ENCODE results near the gene GJB2. TPM values are rescaled to one million over a fixed set of nuclear protein-coding genes. Genes with fewer than 3 reads are reported as not detected.

GJB2 gene
- total RNA-seq, 1 experiment from 2014 or later: 4.6 TPM

DNA sequence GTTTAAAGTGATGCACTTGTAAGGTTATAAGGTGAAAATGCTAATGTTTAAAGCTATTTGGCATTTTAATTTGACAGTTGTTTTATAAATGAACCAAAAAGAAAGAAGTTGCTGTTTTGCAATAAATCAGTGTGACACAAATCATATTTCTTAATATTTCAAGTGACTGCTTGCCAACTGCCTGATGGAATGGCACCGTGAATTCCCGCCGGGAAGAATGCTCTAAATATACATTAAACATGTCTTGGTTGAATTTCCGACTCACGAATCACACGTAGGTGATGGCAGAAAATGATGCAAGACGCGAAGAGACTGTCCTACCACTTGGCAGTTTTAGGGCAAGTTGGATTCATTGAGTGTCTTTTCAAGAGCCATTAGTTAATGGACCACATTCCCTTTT is 3.1 kb upstream of the GJB2 start:
- H3K9me3 Mint-ChIP-seq (ENCODE audit: low read depth, unreplicated experiment): no peaks in the 10 kb centered on the region
- H3K27ac Mint-ChIP-seq (ENCODE audit: unreplicated experiment): no peak overlapping the region
- no peak overlapping the region for H3K4me3 Mint-ChIP-seq (ENCODE audit: low read depth, unreplicated experiment)
- peaks cover 6% of the 10 kb centered on the region for H3K36me3 Mint-ChIP-seq (ENCODE audit: insufficient read depth, unreplicated experiment)
- CTCF ChIA-PET: interaction anchor here (0.6 kb wide), 1 partner anchor 33 kb away, joined by 4 read pairs; no protein-coding TSS in a partner anchor
- no peak for DNase-seq
- TF ChIP-seq, protein P1, sequence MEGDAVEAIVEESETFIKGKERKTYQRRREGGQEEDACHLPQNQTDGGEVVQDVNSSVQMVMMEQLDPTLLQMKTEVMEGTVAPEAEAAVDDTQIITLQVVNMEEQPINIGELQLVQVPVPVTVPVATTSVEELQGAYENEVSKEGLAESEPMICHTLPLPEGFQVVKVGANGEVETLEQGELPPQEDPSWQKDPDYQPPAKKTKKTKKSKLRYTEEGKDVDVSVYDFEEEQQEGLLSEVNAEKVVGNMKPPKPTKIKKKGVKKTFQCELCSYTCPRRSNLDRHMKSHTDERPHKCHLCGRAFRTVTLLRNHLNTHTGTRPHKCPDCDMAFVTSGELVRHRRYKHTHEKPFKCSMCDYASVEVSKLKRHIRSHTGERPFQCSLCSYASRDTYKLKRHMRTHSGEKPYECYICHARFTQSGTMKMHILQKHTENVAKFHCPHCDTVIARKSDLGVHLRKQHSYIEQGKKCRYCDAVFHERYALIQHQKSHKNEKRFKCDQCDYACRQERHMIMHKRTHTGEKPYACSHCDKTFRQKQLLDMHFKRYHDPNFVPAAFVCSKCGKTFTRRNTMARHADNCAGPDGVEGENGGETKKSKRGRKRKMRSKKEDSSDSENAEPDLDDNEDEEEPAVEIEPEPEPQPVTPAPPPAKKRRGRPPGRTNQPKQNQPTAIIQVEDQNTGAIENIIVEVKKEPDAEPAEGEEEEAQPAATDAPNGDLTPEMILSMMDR (IDR thresholded peaks at IDR 0.05; ENCODE audit: unreplicated experiment): no peak
- intact Hi-C loops (cut with micrococcal nuclease; ENCODE audit: unreplicated experiment): no loop called here
- H3K4me1 Mint-ChIP-seq (ENCODE audit: low read depth, unreplicated experiment): peaks cover 9% of the 10 kb centered on the region
- peaks cover 21% of the 10 kb centered on the region for H3K27me3 Mint-ChIP-seq (ENCODE audit: unreplicated experiment)
- BruUV-seq (replicated peaks): no TSS peak

DNA sequence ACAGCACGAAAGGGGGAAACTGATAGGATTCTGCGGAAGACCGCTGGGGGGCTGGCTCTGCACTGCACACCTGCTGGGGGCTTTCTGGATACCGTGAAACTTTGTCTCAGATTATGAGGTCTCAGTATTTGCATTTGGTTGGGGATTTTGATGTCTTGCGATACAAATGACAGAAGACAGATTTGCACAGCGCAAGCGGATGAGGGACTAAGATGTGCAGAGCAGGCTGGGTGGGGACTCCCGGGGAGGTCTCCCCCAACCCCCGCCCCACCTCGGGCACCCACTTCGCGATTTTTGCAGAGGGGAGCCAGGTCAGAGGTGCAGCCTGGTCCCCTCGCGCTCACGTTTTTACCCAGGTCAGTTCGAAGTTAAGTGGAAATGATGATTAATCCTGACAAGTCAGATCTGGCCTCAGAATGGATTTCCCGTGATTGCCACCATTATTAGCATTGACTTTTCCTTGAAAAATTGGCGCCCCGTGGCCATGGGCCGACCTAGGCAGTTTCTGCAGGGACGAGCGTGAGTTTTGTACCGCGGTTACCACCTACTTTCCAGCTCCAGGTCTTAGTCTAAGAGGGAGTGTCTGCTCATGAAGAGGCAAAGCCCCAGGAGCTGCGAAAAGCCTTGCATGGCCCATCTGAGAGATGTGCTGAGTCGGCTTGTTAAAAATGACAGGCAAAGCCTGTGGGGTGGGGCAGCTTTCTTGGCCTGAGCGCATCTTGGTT is 1.3 kb upstream of the GJB2 start:
- Mint-ChIP-seq H3K9me3 (ENCODE audit: low read depth, unreplicated experiment) (no peaks in the 10 kb centered on the region), H3K27ac (ENCODE audit: unreplicated experiment) (no peak overlapping the region), H3K27me3 (ENCODE audit: unreplicated experiment) (peaks cover 21% of the 10 kb centered on the region), H3K4me3 (ENCODE audit: low read depth, unreplicated experiment) (peak overlapping the region; percentile 60), H3K4me1 (ENCODE audit: low read depth, unreplicated experiment) (peaks cover 9% of the 10 kb centered on the region), H3K36me3 (ENCODE audit: insufficient read depth, unreplicated experiment) (peaks cover 6% of the 10 kb centered on the region)
- CTCF ChIA-PET: no interaction called here
- intact Hi-C loops (cut with micrococcal nuclease; ENCODE audit: unreplicated experiment): no loop called here
- BruUV-seq (replicated peaks): no TSS peak
- TF ChIP-seq, protein P1 (IDR thresholded peaks at IDR 0.05; ENCODE audit: unreplicated experiment): no peak
- no peak for DNase-seq

DNA sequence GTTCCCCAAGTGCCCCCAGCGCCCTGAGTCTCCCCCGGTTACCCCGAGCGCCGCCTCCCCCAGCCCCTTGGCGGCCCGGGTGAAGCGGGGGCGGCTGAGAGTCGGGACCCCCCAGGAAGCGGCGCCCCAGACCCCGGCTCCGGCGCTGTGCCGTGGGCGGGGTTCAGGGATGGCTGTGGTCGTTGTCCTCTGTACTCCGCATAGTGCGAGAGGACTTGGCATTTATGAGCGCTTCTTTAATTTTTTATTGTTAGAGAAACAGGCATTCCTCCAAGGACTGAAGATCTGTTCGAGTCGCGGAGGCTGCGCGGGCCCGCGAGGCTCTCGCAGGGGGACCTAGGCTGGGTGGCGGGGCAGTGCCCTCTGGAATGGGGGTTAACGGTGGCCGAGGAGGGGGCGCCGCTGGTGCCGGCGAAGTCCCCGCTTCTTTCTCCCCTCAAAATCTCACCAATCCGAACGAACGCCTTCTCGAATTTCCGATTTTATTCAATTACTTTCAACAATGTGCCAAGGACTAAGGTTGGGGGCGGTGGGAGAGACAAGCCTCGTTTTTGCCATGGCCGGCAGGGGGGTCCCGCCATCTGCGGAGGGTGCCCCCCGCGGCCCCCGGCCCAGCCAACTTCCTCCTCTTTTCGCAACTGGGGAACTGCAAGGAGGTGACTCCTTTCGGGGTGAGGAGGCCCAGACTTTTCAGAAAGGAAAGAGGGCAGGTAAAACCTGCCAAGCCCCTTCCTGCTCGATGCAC is 596 bp upstream of the GJB2 start:
- H3K27me3 Mint-ChIP-seq (ENCODE audit: unreplicated experiment): peaks cover 21% of the 10 kb centered on the region
- DNase-seq: no peak
- no TSS peak for BruUV-seq (replicated peaks)
- peaks cover 9% of the 10 kb centered on the region for H3K4me1 Mint-ChIP-seq (ENCODE audit: low read depth, unreplicated experiment)
- H3K4me3 Mint-ChIP-seq (ENCODE audit: low read depth, unreplicated experiment): peak overlapping the region; percentile 60
- intact Hi-C loops (cut with micrococcal nuclease; ENCODE audit: unreplicated experiment): no loop called here
- H3K27ac Mint-ChIP-seq (ENCODE audit: unreplicated experiment): no peak overlapping the region
- CTCF ChIA-PET: no interaction called here
- no peaks in the 10 kb centered on the region for H3K9me3 Mint-ChIP-seq (ENCODE audit: low read depth, unreplicated experiment)
- peaks cover 6% of the 10 kb centered on the region for H3K36me3 Mint-ChIP-seq (ENCODE audit: insufficient read depth, unreplicated experiment)
- TF ChIP-seq, protein P1 (IDR thresholded peaks at IDR 0.05; ENCODE audit: unreplicated experiment): no peak

DNA sequence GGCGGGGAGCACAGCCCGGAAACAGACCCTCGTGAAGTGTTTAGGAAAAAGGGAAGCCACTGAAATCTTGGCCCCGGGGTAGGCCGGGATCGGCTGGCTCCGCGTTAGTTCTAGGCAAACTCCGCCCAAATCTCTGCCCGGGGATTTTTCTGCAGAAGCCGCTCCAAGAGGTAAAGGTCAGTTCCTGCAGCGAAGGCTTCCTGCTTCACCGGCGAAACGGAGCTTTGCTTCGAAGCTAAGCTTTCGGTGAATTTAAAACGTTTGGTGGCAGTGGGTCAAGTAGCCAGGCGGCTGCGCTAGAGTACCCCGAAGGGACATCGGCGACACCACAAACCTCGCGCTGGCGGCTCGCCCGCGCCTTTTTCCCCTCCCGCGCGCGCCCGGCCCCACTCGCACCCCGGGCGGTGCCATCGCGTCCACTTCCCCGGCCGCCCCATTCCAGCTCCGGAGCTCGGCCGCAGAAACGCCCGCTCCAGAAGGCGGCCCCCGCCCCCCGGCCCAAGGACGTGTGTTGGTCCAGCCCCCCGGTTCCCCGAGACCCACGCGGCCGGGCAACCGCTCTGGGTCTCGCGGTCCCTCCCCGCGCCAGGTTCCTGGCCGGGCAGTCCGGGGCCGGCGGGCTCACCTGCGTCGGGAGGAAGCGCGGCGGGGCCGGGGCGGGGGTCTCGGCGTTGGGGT is 441 bp downstream of the GJB2 start:
- peak; percentile 28 for DNase-seq
- no peak overlapping the region for H3K27ac Mint-ChIP-seq (ENCODE audit: unreplicated experiment)
- TF ChIP-seq, protein P1 (IDR thresholded peaks at IDR 0.05; ENCODE audit: unreplicated experiment): no peak
- no peaks in the 10 kb centered on the region for H3K9me3 Mint-ChIP-seq (ENCODE audit: low read depth, unreplicated experiment)
- intact Hi-C loops (cut with micrococcal nuclease; ENCODE audit: unreplicated experiment): no loop called here
- peaks cover 21% of the 10 kb centered on the region for H3K27me3 Mint-ChIP-seq (ENCODE audit: unreplicated experiment)
- peaks cover 9% of the 10 kb centered on the region for H3K4me1 Mint-ChIP-seq (ENCODE audit: low read depth, unreplicated experiment)
- peak overlapping the region; percentile 60 for H3K4me3 Mint-ChIP-seq (ENCODE audit: low read depth, unreplicated experiment)
- H3K36me3 Mint-ChIP-seq (ENCODE audit: insufficient read depth, unreplicated experiment): peaks cover 6% of the 10 kb centered on the region
- BruUV-seq (replicated peaks): no TSS peak
- CTCF ChIA-PET: no interaction called here

Data from Calu3 (cell line).